ENCODE data around the gene TIGD1. TPM values are rescaled to one million over a fixed set of nuclear protein-coding genes. Genes with fewer than 3 reads are reported as not detected.
"Not testable (repeated sequence)": the region's sequence is repeated elsewhere in the genome, so short reads cannot be mapped to it uniquely, and the experiment has no call there.

The TIGD1 gene
- total and polyA plus RNA-seq, 8 donors, result 3.7 to 12.4 (median 10.9) TPM

DNA sequence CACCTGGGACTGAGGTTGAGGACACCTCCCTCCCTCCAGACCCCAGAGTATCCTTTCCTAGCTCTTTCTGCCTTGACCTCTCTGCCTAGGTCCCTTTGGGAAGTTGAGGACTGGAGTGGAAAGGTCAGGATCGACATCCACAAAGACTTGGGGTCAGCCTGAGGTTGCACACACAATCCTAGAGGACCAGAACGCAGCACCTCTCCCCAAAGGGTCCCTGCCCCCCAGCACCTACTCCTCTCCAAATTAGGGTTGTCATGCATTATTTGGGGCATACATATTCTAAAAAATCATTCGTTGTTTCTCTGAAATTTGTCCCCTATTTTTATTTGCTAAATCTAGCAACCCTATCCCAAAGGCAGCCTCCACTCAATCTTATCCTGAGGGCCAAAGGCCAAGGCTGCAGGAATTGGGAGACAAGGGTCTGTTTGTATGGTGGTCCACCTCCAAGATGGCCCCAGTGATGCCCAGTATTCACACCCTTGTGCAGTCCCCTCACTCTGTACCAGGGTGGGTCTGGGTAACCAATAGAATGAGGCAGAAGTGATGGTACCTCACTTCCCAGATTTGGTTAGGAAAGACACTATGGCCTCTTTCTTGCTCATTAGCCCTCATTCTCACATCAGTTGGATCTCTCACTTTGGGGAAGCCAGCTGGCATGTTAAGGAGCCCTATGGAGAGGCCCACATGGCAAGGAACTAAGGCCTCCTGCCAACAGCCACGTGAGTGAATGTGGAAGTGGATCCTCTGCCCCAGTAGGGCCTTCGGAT lies 14.4 kb downstream of the TIGD1 start:
- ATAC-seq, result no peak
- H3K4me1 ChIP-seq, result peaks cover 0 to 8% of the 10 kb centered on the region in 2 donors

DNA sequence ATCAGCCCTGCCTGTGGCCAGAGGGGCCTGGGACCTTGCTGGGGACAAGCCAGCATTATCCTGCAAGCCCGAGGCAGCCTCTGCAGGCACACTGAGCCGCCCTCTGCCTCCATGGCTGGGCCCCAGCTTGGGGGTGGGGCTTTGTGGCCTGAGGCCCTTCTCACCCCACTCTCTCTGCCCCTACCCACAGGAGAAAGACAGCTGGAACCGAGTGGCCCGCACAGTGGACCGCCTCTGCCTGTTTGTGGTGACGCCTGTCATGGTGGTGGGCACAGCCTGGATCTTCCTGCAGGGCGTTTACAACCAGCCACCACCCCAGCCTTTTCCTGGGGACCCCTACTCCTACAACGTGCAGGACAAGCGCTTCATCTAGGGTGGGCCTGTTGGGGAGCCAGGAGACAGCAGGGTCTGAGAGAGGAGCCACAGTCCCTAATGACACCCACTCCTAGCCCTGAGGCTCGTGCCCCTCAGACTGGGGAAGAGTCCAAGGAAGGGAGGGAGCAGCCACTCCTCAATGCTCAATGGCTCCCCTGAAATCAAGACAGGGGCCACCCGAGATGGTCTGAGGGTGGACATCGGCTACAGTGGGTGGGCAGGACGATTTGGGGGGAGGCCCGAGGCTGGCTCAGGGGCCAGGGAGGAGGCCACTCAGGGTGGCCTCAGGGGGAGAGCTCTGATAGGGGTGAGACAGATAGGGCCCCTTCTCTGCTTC lies 15.3 kb downstream of the TIGD1 start:
- intact Hi-C loops (cut with DNase I), result no loop called here
- ATAC-seq (no peak), DNase-seq (peak in 1 of 4 donors; percentile 24)
- TF ChIP-seq, protein P1, sequence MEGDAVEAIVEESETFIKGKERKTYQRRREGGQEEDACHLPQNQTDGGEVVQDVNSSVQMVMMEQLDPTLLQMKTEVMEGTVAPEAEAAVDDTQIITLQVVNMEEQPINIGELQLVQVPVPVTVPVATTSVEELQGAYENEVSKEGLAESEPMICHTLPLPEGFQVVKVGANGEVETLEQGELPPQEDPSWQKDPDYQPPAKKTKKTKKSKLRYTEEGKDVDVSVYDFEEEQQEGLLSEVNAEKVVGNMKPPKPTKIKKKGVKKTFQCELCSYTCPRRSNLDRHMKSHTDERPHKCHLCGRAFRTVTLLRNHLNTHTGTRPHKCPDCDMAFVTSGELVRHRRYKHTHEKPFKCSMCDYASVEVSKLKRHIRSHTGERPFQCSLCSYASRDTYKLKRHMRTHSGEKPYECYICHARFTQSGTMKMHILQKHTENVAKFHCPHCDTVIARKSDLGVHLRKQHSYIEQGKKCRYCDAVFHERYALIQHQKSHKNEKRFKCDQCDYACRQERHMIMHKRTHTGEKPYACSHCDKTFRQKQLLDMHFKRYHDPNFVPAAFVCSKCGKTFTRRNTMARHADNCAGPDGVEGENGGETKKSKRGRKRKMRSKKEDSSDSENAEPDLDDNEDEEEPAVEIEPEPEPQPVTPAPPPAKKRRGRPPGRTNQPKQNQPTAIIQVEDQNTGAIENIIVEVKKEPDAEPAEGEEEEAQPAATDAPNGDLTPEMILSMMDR (IDR thresholded peaks at IDR 0.05), result no peak
- H3K4me3 ChIP-seq, result no peak overlapping the region
- H3K4me1 ChIP-seq, result peaks cover 0 to 8% of the 10 kb centered on the region in 2 donors
- H3K27me3 ChIP-seq, result peaks cover 0 to 65% of the 10 kb centered on the region in 2 donors
- H3K27ac ChIP-seq, result no peak overlapping the region
- H3K36me3 ChIP-seq, result no peaks in the 10 kb centered on the region
- H3K9me3 ChIP-seq, result peaks cover 0 to 6% of the 10 kb centered on the region in 2 donors

More for the DNA sequence above, 14.4 kb downstream of the TIGD1 start:
- DNase-seq, result no peak
- H3K27me3 ChIP-seq, result peaks cover 0 to 68% of the 10 kb centered on the region in 2 donors
- peaks cover 0 to 6% of the 10 kb centered on the region in 2 donors for H3K9me3 ChIP-seq
- H3K27ac ChIP-seq, result no peak overlapping the region
- intact Hi-C loops (cut with DNase I), result no loop called here
- H3K36me3 ChIP-seq, result no peaks in the 10 kb centered on the region
- TF ChIP-seq, protein P1 (IDR thresholded peaks at IDR 0.05), result no peak
- no peak overlapping the region for H3K4me3 ChIP-seq

DNA sequence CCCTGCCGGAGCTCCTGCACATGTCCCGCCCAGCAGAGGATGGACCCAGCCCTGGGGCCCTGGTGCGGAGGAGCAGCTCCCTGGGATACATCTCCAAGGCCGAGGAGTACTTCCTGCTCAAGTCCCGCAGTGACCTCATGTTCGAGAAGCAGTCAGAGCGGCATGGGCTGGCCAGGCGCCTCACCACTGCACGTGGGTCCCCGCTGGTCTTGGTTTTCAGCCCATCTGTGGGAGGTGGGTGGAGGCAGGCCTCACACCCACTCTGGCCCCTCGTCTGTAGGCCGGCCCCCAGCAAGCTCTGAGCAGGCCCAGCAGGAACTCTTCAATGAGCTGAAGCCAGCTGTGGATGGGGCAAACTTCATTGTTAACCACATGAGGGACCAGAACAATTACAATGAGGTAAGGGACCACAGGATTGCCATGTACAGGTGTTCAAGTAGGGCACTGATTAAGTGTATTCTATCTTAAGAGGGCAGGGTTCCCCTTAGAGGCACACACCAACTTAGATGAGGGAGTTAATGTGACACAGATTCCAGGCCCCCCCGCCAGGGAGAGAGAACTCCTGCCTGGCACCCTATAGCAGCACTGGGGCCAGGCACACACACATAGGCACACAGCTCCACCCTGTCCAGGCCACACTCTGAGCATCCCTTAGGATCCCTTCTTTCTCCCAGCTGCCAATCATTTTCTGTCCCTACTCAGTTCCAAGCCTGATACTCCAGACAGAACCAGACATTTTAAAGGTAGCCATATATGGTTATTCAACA lies 16.2 kb downstream of the TIGD1 start:
- TF ChIP-seq, protein P1 (IDR thresholded peaks at IDR 0.05), result no peak
- no peak overlapping the region for H3K27ac ChIP-seq
- H3K4me1 ChIP-seq, result peaks cover 0 to 4% of the 10 kb centered on the region in 2 donors

DNA sequence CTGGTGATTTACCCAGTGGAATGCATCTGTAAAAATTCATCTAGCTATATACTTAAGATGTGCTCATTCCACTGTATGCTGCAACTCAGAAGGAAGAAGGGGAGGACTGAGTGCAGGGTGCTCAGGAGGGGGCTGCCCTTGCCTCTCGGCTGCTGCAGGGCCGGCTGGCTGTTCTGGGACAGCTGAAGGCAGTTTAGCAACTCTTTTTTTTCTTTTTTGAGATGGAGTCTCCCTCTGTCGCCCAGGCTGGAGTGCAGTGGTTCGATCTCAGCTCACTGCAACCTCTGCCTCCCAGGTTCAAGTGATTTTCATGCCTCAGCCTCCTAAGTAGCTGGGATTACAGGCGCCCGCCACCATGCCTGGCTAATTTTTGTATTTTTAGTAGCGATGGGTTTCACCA lies 17.5 kb downstream of the TIGD1 start:
- H3K9me3 ChIP-seq; H3K4me1 ChIP-seq; H3K4me3 ChIP-seq; H3K27ac ChIP-seq; H3K36me3 ChIP-seq; ATAC-seq; intact Hi-C loops (cut with DNase I): not testable (repeated sequence)
- H3K27me3 ChIP-seq, result peaks cover 0 to 59% of the 10 kb centered on the region in 2 donors
- DNase-seq, result peak in 1 of 4 donors; percentile 45

More for the DNA sequence above, 16.2 kb downstream of the TIGD1 start:
- intact Hi-C loops (cut with DNase I), result no loop called here
- H3K36me3 ChIP-seq, result no peaks in the 10 kb centered on the region
- peaks cover 0 to 61% of the 10 kb centered on the region in 2 donors for H3K27me3 ChIP-seq
- ATAC-seq (no peak), DNase-seq (peak in 2 of 4 donors; percentile 25)
- H3K4me3 ChIP-seq, result no peak overlapping the region
- peaks cover 0 to 6% of the 10 kb centered on the region in 2 donors for H3K9me3 ChIP-seq

DNA sequence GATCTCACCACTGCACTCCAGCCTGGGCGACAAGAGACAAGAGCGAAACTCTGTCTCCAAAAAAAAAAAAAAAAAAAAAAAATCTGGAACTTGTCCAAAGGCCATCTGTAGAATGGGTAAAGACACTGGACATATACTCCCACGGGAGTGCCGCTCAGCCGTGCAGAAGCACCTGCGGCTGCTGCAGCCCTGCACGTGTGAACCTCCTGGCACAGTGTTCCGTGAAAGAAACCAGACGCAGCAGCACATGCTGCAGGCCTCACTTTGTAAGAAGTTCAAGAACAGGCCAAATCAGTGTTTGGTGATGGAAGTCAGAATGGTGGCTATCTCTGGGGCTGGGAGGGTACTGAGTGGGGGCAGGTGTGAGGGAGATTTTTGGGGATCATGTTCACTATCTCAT lies 17.9 kb downstream of the TIGD1 start:
- Histone ChIP-seq H3K9me3 (peaks cover 0 to 6% of the 10 kb centered on the region in 2 donors), H3K27ac (no peak overlapping the region), H3K4me3 (no peak overlapping the region), H3K36me3 (no peaks in the 10 kb centered on the region), H3K4me1 (no peaks in the 10 kb centered on the region), H3K27me3 (peaks cover 0 to 59% of the 10 kb centered on the region in 2 donors)
- no peak for ATAC-seq
- TF ChIP-seq, protein P1 (IDR thresholded peaks at IDR 0.05), result no peak
- intact Hi-C loops (cut with DNase I), result no loop called here
- DNase-seq, result peak in 1 of 4 donors; percentile 21

All from left lung (tissue), 10 donors.